NB4 (cell line): ENCODE data around the gene POLL.
A peak's percentile ranks its signal among the peaks of the same experiment; 100 is the strongest.

Experiments
- DNase-seq: peaks from one replicate; pipeline ENCODE4 v3.0.0; 2010; ENCODE audit warnings: low read depth
- H3K4me3 ChIP-seq: one replicate; pipeline ENCODE4 v1.5.1; 2011; ENCODE audit warnings: mild to moderate bottlenecking, low read depth, low read length, moderate library complexity
- MYC ChIP-seq: IDR thresholded peaks from 2 replicates; pipeline ENCODE4 v1.6.1; 2011; ENCODE audit warnings: low read depth, low read length
- POLR2A ChIP-seq: IDR thresholded peaks from 2 replicates; pipeline ENCODE4 v1.6.1; 2011; ENCODE audit warnings: mild to moderate bottlenecking; ENCODE audit not compliant: insufficient read length; ENCODE audit errors: extremely low read depth
- TF ChIP-seq, protein P1 (sequence below): IDR thresholded peaks from 2 replicates; pipeline ENCODE4 v1.6.1; 2011; ENCODE audit warnings: low read depth, low read length
- TF ChIP-seq, protein P2 (sequence below): IDR thresholded peaks from one replicate; pipeline ENCODE4 v1.5.1; 2012; ENCODE audit warnings: low read depth, low read length

The POLL gene

DNA sequence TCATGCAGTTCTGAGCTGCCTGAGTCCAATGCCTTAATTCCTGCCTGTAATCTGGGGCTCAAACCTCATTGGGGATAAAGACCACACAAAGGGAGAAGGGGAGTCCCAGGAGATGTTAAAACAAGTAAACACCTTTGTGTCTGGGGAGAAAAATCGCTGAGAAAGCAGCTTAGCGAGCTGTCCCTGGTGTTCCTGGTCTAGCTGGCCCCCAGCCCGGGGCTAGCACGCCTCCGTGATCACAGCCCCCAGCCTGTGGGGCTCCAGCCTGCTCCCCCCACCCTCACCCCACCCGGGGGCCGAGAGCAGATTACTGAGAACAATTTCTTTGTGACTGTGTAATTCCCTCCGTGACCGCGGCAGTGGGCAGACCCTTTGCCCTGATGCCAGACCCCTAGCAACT is 24.8 kb upstream of the POLL start:
- no peak overlapping the region for H3K4me3 ChIP-seq
- no peak for DNase-seq
- no peak for TF ChIP-seq MYC
- TF ChIP-seq, protein P1, sequence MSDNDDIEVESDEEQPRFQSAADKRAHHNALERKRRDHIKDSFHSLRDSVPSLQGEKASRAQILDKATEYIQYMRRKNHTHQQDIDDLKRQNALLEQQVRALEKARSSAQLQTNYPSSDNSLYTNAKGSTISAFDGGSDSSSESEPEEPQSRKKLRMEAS = no peak
- TF ChIP-seq, protein P2, sequence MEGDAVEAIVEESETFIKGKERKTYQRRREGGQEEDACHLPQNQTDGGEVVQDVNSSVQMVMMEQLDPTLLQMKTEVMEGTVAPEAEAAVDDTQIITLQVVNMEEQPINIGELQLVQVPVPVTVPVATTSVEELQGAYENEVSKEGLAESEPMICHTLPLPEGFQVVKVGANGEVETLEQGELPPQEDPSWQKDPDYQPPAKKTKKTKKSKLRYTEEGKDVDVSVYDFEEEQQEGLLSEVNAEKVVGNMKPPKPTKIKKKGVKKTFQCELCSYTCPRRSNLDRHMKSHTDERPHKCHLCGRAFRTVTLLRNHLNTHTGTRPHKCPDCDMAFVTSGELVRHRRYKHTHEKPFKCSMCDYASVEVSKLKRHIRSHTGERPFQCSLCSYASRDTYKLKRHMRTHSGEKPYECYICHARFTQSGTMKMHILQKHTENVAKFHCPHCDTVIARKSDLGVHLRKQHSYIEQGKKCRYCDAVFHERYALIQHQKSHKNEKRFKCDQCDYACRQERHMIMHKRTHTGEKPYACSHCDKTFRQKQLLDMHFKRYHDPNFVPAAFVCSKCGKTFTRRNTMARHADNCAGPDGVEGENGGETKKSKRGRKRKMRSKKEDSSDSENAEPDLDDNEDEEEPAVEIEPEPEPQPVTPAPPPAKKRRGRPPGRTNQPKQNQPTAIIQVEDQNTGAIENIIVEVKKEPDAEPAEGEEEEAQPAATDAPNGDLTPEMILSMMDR = no peak
- no peak for TF ChIP-seq POLR2A

DNA sequence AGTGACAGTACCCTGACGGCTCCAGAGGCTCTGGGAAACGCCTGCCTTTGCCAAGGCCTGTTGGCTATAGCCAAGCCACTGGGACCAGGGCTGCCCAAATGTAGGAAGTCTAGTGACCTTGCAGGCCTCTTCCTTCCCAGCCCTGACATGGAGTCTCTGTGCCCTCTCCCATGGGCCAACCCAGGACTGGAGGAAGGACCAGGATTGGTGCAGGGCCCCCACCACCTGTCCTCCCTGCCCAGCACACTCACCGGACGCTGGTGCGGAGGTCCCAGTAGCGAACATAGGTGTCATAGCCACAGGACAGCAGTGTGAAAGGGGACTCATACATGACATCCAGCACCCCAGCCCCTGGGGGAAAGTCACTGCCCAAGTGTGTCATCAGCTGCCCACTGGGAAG is 24.0 kb upstream of the POLL start:
- TF ChIP-seq POLR2A = no peak
- H3K4me3 ChIP-seq = no peak overlapping the region
- no peak for DNase-seq

DNA sequence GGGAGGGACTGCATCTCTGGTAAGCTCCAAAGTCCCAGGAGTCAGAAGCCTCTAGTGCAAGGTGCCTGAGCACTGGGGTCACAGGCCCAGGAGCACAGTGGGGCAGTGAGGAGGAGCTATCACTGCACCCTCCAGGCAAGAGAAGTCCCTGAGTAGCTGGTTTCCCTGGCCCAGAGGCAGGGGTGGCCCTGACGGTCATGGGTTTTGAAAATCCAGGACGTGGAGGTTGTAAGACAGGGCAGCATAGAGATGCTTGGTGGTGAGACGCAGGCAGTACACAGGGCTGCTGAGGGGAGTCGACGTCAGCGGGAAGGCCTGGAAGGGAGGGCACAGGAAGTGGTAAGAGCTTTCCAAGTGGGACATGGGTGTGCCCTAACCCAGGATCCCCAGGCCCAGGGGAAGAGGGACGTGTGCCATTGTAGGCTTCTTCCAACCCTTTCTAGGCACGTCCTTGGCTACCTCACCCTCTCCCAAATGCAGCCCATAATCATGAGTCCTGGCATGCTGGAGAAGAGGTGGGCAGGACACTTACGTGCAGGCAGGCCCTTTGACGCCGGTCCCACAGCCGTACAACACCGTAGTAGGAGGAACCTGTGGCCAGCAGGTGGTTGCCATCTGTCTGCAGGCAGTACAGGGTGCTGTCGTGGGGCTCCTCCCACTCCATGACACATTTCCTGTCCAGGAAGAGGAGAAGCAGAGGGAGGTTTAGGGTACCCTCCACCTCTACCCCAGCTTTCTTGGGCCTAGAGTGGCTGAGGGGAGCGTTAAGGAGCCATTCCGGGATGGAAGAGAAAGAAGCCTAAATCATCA is 23.2 kb upstream of the POLL start:
- peak; percentile 61 for DNase-seq
- TF ChIP-seq, protein P1 = peak; percentile 66
- no peak for TF ChIP-seq MYC

DNA sequence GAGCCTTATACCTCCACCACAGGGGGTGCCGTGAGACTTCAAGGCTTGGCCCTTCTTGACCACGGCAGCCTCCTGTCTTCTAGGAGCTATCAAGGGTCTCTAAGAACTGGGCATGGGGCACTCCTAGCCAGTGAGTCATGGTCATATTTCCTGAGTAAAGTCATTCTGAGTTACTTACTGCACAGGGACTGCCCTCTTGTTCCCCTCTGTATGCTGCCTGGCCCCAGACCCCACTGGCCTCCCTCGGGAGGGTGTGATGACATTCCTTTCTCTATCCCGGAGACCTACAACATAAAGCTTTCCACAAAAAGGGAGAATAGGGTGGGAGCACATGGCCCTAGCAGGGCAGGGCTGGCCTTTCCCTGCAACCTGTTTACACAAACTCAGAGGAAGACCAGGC is 21.4 kb upstream of the POLL start:
- no peak overlapping the region for H3K4me3 ChIP-seq
- peak; percentile 37 for DNase-seq
- no peak for TF ChIP-seq POLR2A
- TF ChIP-seq MYC = no peak
- TF ChIP-seq, protein P2 = no peak
- TF ChIP-seq, protein P1 = no peak

More for the DNA sequence above, 23.2 kb upstream of the POLL start:
- no peak overlapping the region for H3K4me3 ChIP-seq

DNA sequence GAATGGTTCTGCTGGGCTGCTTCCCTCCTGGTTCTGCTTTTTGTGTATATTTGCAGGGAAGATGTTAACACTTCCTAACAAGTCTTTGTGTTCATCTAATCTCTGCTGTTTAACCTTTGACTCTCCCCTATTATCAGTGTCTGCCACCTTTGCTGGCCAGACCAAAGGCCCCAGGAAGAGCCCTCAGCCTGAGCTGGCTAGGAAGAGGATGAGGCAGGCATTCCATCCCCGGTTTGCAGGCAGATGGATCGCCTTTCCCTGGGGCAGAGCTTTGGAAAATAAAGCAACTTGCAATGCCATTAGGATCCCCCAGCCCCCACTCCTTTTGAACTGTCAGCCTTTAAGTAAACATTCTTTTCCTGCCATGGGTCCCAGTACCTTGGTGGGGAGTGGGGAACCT is 19.1 kb upstream of the POLL start:
- TF ChIP-seq, protein P2 = no peak
- no peak for DNase-seq

DNA sequence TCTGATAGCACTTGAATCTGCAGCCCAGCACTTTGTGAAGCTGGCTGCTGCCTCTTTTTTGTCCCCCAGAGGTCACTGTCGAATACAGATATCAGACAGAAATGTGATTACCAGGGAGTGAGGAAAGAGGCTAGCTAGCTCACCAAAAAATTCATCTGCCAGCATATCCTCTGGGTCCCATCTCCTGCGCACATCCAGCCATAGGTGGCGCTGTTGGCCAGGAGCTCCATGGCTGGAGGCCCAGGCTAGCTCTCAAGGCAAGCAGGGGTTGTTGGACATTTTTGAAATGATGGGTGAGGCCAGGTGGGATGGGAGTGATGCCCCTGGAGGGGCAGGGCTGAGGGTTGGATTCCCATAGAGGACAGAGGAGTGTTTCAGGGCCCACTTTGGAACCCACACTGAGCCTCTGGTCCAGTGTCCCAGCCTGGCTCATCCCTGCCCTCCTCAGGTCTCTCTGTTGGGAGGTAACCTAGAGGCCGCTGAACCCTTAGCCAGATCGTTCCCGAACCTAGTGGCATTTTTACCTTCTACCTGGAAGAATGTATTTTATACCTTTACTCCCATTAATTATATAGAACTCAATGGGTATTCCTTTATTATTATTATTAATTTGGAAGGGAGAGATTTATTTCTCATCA is 14.8 kb upstream of the POLL start:
- DNase-seq = peak; percentile 90
- TF ChIP-seq, protein P1 = 0 out of 2 replicates have a peak, but pooled peaks have one; percentile 38
- TF ChIP-seq, protein P2 = peak; percentile 98
- TF ChIP-seq MYC (peak; percentile 28; the same call in 1 of the 2 replicates), POLR2A (no peak)
- H3K4me3 ChIP-seq = no peak overlapping the region

More for the DNA sequence above, 19.1 kb upstream of the POLL start:
- H3K4me3 ChIP-seq = no peak overlapping the region

DNA sequence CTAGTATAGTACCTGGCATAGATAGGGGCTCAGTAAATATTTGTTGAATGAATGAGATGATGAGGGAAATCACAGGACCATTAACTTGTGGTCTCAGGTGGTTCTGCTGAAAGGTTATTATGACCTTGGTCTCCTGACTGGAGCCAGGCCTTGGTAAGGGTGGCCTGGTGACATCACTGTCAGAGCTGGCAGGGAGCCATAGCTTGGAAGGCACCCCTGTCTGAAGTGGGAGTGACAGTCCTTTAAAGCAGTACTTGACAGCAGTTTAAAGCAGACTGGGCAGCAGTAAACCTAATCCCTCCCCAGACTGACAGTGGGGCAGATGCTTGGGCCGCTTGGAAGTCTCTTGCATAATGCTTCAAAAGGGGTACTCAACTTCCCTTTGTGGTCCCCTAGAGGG is 13.5 kb upstream of the POLL start:
- no peak overlapping the region for H3K4me3 ChIP-seq
- no peak for DNase-seq
- TF ChIP-seq POLR2A = no peak
- TF ChIP-seq, protein P1 = no peak
- no peak for TF ChIP-seq MYC
- TF ChIP-seq, protein P2 = no peak
